Upper lobe of left lung (tissue), 4 donors: ENCODE data around the gene MITF.

ENCODE experiments used
- CTCF ChIP-seq, 6 experiments: fragments of 450-650 bp in 4 of 6; fragments of 200-600 bp in 2 of 6; sonication (generic) in 2 of 6; IDR thresholded peaks; one replicate each; pipeline ENCODE4 v1.5.1; 2016 to 2019; ENCODE audit warnings: antibody characterized with exemption in 6 of 6
- EP300 ChIP-seq, 4 donors: sonication (generic); formaldehyde crosslinking; IDR thresholded peaks; one replicate each; pipeline ENCODE4 v1.5.1; 2017; ENCODE audit warnings: antibody characterized with exemption in 4 of 4, control low read depth in 2 of 4
- POLR2A ChIP-seq, 4 donors: fragments of 450-650 bp; IDR thresholded peaks; one replicate each; pipeline ENCODE4 v1.5.1; 2016 to 2017; ENCODE audit warnings: antibody characterized with exemption in 4 of 4, mild to moderate bottlenecking in 2 of 4
- POLR2AphosphoS5 ChIP-seq, 2 donors: sonication (generic); formaldehyde crosslinking; IDR thresholded peaks; one replicate each; pipeline ENCODE4 v1.5.1; 2017; ENCODE audit warnings: antibody characterized with exemption in 2 of 2

- TF ChIP-seq CTCF (IDR thresholded peaks at IDR 0.05) (no peak), POLR2A (IDR thresholded peaks at IDR 0.05) (no peak), POLR2AphosphoS5 (IDR thresholded peaks at IDR 0.05) (no peak), EP300 (IDR thresholded peaks at IDR 0.05) (no peak)
Observed at GRCh38 chr3:69764121-69764741, 25.0 kb downstream of the MITF start.
